Smooth muscle cell (in vitro differentiated cells): ENCODE results near the gene EPN3. TPM values are rescaled to one million over a fixed set of nuclear protein-coding genes. Genes with fewer than 3 reads are reported as not detected.

ENCODE experiments used
- DNase-seq: peaks from one replicate; lab custom pipeline; 2025; ENCODE audit not compliant: unreplicated experiment; lab: John Stamatoyannopoulos, UW
- H2AFZ ChIP-seq: fragments of 200-600 bp; sonication (generic); 2 replicates; pipeline ENCODE4 v1.6.0; 2016; ENCODE audit warnings: antibody characterized with exemption, low read depth, mild to moderate bottlenecking
- H3F3A ChIP-seq: fragments of 200-600 bp; sonication (generic); 2 replicates; pipeline ENCODE4 v1.6.0; 2017; ENCODE audit warnings: antibody characterized with exemption, low read depth
- H3K27ac ChIP-seq: fragments of 200-600 bp; sonication (generic); 2 replicates; pipeline ENCODE4 v1.5.1; 2016; ENCODE audit warnings: low read depth, mild to moderate bottlenecking
- H3K27me3 ChIP-seq: fragments of 200-600 bp; sonication (generic); 2 replicates; pipeline ENCODE4 v1.6.1; 2016; ENCODE audit warnings: low read depth, mild to moderate bottlenecking
- H3K36me3 ChIP-seq: fragments of 200-600 bp; sonication (generic); 2 replicates; pipeline ENCODE4 v1.5.1; 2016; ENCODE audit warnings: low read depth
- H3K4me1 ChIP-seq: fragments of 200-600 bp; sonication (generic); 2 replicates; pipeline ENCODE4 v1.5.1; 2016; ENCODE audit warnings: low read depth
- H3K4me2 ChIP-seq: fragments of 200-600 bp; sonication (generic); 2 replicates; pipeline ENCODE4 v1.6.0; 2016; ENCODE audit warnings: mild to moderate bottlenecking
- H3K4me3 ChIP-seq: fragments of 200-600 bp; sonication (generic); 2 replicates; pipeline ENCODE4 v1.5.1; 2016; ENCODE audit warnings: mild to moderate bottlenecking
- H3K79me2 ChIP-seq: fragments of 200-600 bp; sonication (generic); 2 replicates; pipeline ENCODE4 v1.6.0; 2016; ENCODE audit warnings: low read depth, mild to moderate bottlenecking
- H3K9ac ChIP-seq: fragments of 200-600 bp; sonication (generic); 2 replicates; pipeline ENCODE4 v1.6.0; 2016; ENCODE audit warnings: low read depth
- H3K9me3 ChIP-seq: fragments of 200-600 bp; sonication (generic); replicated peaks from 2 replicates; pipeline ENCODE4 v1.5.1; 2016; ENCODE audit warnings: low read depth
- H4K20me1 ChIP-seq: fragments of 200-600 bp; sonication (generic); 2 replicates; pipeline ENCODE4 v1.6.0; 2016; ENCODE audit warnings: low read depth
- CTCF ChIP-seq: fragments of 200-600 bp; sonication (generic); IDR thresholded peaks from 2 replicates; pipeline ENCODE4 v1.5.1; 2017; ENCODE audit warnings: borderline replicate concordance, mild to moderate bottlenecking, antibody characterized with exemption; ENCODE audit not compliant: insufficient read depth, poor library complexity, severe bottlenecking
- WGBS: methylation state at CpG from one replicate; pipeline ENCODE4 v1.1.7; 2016; ENCODE audit warnings: low lambda C conversion rate; 5-methylcytosine and 5-hydroxymethylcytosine counted together
- polyA plus RNA-seq: library from polyadenylated mRNA; unstranded; fragments of >200 nt; fragmentation: Nextera tagmentation; extraction: Ambion mirVana; gene quantifications from 2 replicates; pipeline ENCODE4 v1.2.1, GENCODE V29; 2016
- total RNA-seq: library from RNA; depleted of rRNA; stranded (reverse); fragments of >200 nt; gene quantifications from 2 replicates; pipeline ENCODE4 v1.2.3, GENCODE V29; 2014

Gene EPN3
- total and polyA plus RNA-seq, 2 experiments from 2014 or later, result 3.9 to 5.1 TPM

- TF ChIP-seq CTCF, result no peak
- no peak overlapping the region for H3K4me2 ChIP-seq
- no peaks in the 10 kb centered on the region for H3K36me3 ChIP-seq
- no peak for DNase-seq
- H4K20me1 ChIP-seq, result no peaks in the 10 kb centered on the region
- no peaks in the 10 kb centered on the region for H3K27me3 ChIP-seq
- no peak overlapping the region for H2AFZ ChIP-seq
- WGBS, result 84% methylated on average over 2 of the region's 2 CpGs
- H3K79me2 ChIP-seq, result no peaks in the 10 kb centered on the region
- no peaks in the 10 kb centered on the region for H3K9me3 ChIP-seq
- H3K27ac ChIP-seq, result no peak overlapping the region
- no peak overlapping the region for H3K9ac ChIP-seq
- no peaks in the 10 kb centered on the region for H3F3A ChIP-seq
- H3K4me3 ChIP-seq, result no peak overlapping the region
- no peaks in the 10 kb centered on the region for H3K4me1 ChIP-seq
These were observed 12.1 kb upstream of the EPN3 start for GRCh38 chr17:50520483-50520882.

- Histone ChIP-seq H3K4me3 (no peak overlapping the region), H3K4me2 (no peak overlapping the region), H3K9ac (no peak overlapping the region), H3F3A (no peaks in the 10 kb centered on the region), H3K36me3 (no peaks in the 10 kb centered on the region), H3K4me1 (no peaks in the 10 kb centered on the region), H4K20me1 (no peaks in the 10 kb centered on the region), H3K79me2 (no peaks in the 10 kb centered on the region), H2AFZ (no peak overlapping the region), H3K27me3 (no peaks in the 10 kb centered on the region), H3K9me3 (no peaks in the 10 kb centered on the region), H3K27ac (no peak overlapping the region)
- no peak for TF ChIP-seq CTCF
- whole genome bisulfite sequencing, result 90% methylated on average over 2 of the region's 2 CpGs
- DNase-seq, result no peak
These were observed 11.0 kb upstream of the EPN3 start for GRCh38 chr17:50521514-50521913.

- DNase-seq, result no peak
These were observed 9.8 kb upstream of the EPN3 start for GRCh38 chr17:50522766-50523165.

More at GRCh38 chr17:50522766-50523165, 9.8 kb upstream of the EPN3 start:
- Histone ChIP-seq H3F3A (no peaks in the 10 kb centered on the region), H3K79me2 (no peaks in the 10 kb centered on the region), H3K4me1 (no peaks in the 10 kb centered on the region), H3K4me3 (no peak overlapping the region), H3K27me3 (no peaks in the 10 kb centered on the region), H3K36me3 (no peaks in the 10 kb centered on the region), H3K4me2 (no peak overlapping the region), H3K9ac (no peak overlapping the region), H2AFZ (no peak overlapping the region), H4K20me1 (no peaks in the 10 kb centered on the region), H3K27ac (no peak overlapping the region), H3K9me3 (no peaks in the 10 kb centered on the region)
- TF ChIP-seq CTCF, result no peak
- 91% methylated on average over 10 of the region's 10 CpGs for WGBS
